Astrocyte of the hippocampus (primary cell): Measurements from ENCODE around the gene HS1BP3.

Experiments used
- DNase-seq: peaks from one replicate; pipeline ENCODE4 v3.0.0; 2011; ENCODE audit warnings: low read depth, low spot score

Gene HS1BP3

DNA sequence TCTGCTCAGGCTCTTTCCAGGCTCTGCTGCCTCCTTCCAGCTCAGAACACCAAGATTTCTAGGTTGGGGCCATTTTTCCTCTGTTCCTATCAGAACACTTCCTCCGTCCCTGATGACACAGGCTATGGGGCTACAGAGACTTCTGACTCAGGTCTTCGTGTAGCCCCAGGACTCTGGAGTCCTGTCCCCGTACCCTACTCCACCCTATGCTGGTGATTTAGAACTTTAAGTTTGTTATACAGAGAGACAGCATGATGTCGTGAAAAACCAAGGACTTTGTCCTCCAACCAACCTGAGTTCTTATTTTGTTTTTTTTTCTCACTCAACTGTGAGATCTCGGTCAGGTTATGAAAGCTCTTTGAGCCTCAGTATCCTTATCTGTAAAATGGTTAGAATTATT is 78.7 kb downstream of the HS1BP3 start:
- DNase-seq: no peak

DNA sequence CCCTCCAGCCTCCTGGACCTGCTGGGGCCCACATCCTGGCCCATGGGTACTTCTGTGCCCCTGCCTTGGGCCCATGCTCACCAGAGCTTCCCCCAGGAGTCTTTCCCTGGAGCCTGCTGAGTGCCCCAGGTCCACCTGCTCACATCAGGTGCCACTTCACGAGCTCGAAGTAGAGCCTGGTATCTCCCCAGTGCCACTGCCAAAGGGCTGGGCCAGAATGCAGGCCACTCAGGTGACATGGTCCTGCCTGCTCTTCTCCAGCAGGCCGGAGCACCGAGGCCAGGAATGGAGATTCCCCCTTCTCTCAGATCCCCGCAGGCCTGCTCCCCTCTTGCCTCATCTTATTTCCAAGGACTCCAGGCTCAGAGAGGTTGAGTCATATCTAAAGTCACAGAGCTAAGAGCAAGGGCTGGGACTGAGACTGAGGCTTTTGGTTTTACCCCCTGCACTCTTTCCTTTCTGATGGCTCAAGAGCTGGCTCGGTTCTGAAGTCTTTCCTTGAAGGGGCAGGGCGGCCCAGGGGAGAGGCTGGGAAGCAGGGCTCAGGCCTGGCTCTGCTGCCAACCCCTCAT is 79.2 kb downstream of the HS1BP3 start:
- no peak for DNase-seq

DNA sequence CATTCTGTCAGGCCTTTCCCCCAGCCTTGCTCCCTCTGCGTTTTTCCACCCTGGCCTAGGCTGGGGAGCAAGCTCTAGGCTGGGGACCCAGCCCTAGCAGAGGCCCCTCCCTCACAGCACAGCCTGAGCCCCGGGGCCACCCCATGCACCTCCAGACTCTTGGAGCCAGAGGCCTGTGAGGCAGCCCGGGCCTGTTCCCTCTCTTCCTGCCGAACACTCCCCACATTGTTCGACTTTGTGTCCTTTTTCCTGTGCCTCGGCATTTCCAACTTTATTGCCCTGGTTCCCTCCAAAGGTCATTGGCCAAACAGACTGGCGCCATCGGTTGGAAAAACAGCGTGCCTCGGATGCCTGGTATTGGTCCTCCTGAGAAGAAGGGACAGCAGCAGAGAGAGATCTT is 79.7 kb downstream of the HS1BP3 start:
- no peak for DNase-seq

DNA sequence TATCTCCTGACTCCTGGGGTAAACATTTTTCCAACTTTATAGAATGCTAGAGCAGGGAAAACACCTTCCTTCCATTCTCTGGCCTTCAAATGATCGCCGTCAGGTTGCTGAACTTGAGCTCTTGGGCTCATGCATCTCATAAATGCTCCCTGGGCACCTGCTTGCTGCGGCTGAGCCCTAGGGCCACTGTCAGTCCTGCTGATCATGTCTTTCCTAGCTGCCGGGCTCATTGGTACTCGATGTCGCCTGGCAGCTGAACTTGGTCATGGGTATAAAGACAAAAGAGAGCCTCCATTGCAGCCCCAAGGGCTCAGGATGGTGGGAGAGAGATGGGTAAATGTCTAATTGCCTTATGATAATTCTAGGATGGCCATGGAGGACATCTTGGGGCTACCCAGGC is 80.6 kb downstream of the HS1BP3 start:
- DNase-seq: no peak

DNA sequence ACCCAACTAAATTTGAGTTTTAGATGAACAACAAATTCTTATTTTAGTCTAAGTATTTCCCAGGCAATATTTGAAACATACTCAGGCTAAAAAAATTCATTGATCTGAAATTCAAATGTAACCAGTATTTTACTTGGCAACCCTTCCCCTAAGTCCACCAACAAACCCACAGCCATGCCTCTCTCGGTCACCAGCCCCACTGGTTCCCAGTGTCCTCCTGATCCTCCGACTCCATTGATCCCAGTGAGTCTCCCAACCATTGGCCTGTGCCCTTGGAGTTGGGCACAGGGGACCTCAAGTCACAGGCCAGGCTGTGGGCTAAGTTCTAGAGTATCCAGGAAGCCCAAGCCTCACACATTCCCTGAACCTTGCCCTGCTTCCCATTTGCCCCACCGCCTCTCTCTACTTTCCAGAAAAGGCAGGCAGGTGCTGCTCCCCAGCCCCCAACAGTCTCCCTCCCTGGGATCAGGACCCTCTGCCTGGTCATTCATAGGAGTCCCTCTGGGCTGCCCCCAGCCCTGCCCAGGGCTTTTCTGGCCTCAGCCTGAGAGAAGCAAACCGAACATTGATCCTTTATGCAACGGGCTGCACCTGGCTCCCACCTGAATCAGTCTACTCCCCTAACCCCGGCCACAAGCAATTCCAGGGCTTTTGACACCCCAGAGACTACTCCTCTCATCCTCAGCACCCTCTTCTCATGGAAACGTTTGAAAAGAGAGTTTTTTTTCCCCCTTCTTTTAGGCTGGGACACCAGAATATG is 81.3 kb downstream of the HS1BP3 start:
- peak; percentile 45 for DNase-seq

DNA sequence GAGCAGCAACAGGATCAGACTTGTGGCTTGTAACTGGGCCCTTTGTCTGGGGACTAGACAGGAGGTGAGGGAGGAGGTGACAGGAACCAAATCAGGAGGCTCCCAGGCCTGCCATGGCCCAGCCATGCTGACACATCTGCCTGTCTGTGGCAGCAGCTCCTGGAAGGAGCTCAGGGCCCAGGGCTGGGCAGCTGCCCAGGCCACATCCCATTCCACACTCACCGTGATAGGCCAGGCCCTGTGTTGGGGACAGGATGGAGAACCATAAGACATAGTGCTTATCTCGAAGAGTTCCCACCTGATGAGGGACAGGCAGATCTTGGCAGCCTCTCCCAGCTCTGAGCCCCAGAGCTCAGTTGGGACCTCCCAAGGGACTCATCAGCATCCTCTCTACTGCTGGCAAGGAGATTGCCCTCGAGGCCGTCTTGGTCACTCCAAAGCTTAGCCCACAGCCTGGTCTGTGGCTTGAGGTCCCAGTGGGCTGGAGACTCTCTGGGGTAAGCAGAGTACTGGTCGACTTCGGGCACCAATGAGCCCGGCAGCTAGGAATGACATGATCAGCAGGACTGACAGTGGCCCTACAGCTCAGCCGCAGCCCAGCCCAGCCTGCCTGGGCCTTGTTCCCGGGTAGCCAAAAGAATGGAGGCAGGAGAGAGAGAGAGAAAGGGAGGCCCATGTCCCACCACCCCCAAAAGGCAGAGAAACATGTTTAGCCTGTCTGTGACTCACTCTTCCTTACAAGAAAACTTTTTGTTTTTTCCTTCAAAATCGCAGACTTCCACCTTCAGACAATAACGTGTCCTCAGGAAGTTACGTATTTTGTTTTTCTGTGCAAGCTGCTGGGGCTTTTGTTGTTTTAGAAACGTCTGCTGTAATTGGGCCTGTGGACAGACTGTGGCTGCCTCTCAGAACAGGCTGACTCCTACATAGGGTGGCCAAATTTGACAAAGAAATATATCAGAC is 82.1 kb downstream of the HS1BP3 start:
- peak; percentile 73 for DNase-seq

DNA sequence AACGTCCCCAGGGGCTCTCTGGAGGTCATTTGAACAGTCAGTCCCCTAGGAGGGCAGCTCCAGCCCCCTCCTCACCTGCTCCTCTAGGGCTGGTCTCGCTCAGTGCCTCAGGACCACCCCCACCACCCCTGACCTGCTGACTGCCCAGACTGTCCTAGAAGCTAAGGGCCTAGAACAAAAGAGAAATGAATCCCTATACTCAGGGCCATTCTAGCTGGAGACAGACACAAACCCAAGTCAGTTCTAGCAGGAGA is 83.0 kb downstream of the HS1BP3 start:
- no peak for DNase-seq
